Lower lobe of right lung (tissue), 2 donors: ENCODE data around the gene TXLNB. TPM values are rescaled to one million over a fixed set of nuclear protein-coding genes. Genes with fewer than 3 reads are reported as not detected.

ENCODE experiments used
- ATAC-seq, 2 donors: fragments of 200-7000 bp; cut with Tn5 transposase; one replicate each; pipeline ENCODE4 v1.9.1; 2020 to 2022; ENCODE audit warnings: mild to moderate bottlenecking in 2 of 2, moderate library complexity in 2 of 2
- DNase-seq: peaks from one replicate; pipeline ENCODE4 v3.0.0-alpha.2; 2020
- H3K27ac ChIP-seq: fragments of 200-600 bp; one replicate; pipeline ENCODE4 v1.8.0; 2022
- H3K27me3 ChIP-seq: fragments of 200-600 bp; one replicate; pipeline ENCODE4 v1.8.0; 2022; ENCODE audit warnings: low read depth
- H3K36me3 ChIP-seq: fragments of 200-600 bp; one replicate; pipeline ENCODE4 v1.8.0; 2022; ENCODE audit warnings: mild to moderate bottlenecking
- H3K4me1 ChIP-seq: fragments of 200-600 bp; one replicate; pipeline ENCODE4 v1.8.0; 2022
- H3K4me3 ChIP-seq: fragments of 200-600 bp; one replicate; pipeline ENCODE4 v1.8.0; 2022; ENCODE audit warnings: mild to moderate bottlenecking
- H3K9me3 ChIP-seq: fragments of 200-600 bp; one replicate; pipeline ENCODE4 v1.8.0; 2022
- intact Hi-C: fragments of 100-400 bp; cut with DNase I; formaldehyde crosslinking; loops from one replicate; pipeline ENCODE4 v1.11.0; 2022
- total RNA-seq: library from RNA; stranded (reverse); fragmentation: NEBNext Ultra II Directional; extraction: Animal tissue kit (Norgen Biotek cat#: 25700); gene quantifications from one replicate; pipeline ENCODE4 v1.2.1, GENCODE V29; 2021
- TF ChIP-seq, protein P1 (sequence below): fragments of 200-600 bp; IDR thresholded peaks from one replicate; pipeline ENCODE4 v1.8.0; 2022; ENCODE audit warnings: antibody characterized with exemption, mild to moderate bottlenecking
- donor health status: DM: no; HTN: yes; CAD: no; lungs with severe emphysema.

TXLNB gene
- total RNA-seq, 1 donor from 2014 or later: 1.1 TPM

DNA sequence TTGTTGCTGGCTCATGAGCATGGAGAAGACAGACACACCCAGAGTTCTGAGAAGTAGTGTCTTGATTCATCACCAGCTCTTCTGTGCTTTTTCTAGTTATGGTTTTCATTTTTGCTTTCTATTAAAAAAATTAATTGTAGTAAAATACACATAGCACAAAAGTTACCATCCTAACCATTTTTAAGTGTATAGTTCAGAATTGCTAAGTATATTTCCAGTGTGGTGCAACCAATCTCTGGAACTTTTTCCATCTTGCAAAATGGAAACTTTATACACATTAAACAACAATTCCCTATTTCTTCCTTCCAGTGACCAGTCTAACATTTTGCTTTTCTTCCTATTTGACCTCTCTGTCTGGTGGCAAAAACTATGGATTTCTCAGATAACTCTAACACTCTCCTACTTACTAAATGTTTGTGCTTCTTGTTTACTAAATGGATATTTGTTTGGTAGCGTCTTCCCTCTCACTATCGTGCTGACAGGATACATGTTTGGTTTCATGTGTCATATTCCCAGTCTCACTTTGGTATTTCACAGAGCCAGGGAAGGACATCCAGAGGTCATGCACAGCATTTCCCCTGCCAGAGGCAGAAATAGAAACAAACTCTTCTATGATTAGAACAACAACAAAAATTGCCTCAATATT, 40.6 kb downstream of the TXLNB start:
- ATAC-seq: no peak
- intact Hi-C loops: no loop called here
- DNase-seq: no peak

DNA sequence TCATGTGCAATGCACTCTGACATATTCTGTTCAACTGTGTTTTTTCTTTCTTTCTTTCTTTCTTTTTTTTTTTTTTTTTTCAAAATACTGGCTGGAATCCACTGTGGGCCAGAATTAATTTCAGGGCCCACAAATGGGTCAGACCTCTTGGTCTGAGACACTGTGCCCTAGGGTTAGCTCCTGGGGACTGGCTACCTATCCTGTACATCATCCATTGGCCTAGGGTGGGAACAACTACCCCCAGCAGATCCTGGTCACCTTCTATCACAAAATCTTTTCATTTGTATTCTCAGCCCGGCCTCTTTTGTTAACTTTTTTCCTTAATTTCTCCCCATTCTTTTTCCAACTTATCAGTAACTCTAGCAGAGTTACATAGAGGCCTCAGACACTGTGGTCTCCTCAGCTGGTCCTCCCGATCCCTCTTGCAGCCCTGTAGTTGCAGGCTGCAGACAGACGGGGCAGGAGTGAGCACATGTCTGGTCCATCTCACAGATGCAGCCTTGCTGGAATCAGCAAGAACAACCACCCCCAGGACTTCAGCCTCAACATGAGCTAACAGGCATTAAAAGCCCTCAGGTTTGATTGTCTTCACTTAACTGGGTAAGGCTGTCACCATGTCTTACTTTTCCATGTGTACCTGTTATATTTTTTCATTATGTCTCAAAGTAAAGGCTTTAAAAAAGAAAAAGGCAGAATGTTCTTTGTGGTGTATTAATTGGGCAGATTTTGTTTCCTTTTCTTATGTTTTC, 41.3 kb downstream of the TXLNB start:
- no peak overlapping the region for H3K4me3 ChIP-seq
- H3K9me3 ChIP-seq: no peaks in the 10 kb centered on the region
- intact Hi-C loops: no loop called here
- no peaks in the 10 kb centered on the region for H3K36me3 ChIP-seq
- ATAC-seq: peak; percentile 83 to 86
- DNase-seq: no peak
- H3K27ac ChIP-seq: no peak overlapping the region
- H3K27me3 ChIP-seq: no peaks in the 10 kb centered on the region
- H3K4me1 ChIP-seq: peaks cover 12% of the 10 kb centered on the region
- TF ChIP-seq, protein P1, sequence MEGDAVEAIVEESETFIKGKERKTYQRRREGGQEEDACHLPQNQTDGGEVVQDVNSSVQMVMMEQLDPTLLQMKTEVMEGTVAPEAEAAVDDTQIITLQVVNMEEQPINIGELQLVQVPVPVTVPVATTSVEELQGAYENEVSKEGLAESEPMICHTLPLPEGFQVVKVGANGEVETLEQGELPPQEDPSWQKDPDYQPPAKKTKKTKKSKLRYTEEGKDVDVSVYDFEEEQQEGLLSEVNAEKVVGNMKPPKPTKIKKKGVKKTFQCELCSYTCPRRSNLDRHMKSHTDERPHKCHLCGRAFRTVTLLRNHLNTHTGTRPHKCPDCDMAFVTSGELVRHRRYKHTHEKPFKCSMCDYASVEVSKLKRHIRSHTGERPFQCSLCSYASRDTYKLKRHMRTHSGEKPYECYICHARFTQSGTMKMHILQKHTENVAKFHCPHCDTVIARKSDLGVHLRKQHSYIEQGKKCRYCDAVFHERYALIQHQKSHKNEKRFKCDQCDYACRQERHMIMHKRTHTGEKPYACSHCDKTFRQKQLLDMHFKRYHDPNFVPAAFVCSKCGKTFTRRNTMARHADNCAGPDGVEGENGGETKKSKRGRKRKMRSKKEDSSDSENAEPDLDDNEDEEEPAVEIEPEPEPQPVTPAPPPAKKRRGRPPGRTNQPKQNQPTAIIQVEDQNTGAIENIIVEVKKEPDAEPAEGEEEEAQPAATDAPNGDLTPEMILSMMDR: peak; percentile 62

More for the DNA sequence above, 40.6 kb downstream of the TXLNB start:
- H3K9me3 ChIP-seq: no peaks in the 10 kb centered on the region
- H3K27me3 ChIP-seq: no peaks in the 10 kb centered on the region
- H3K36me3 ChIP-seq: no peaks in the 10 kb centered on the region
- H3K27ac ChIP-seq: no peak overlapping the region
- peaks cover 12% of the 10 kb centered on the region for H3K4me1 ChIP-seq
- H3K4me3 ChIP-seq: no peak overlapping the region
- TF ChIP-seq, protein P1: no peak

DNA sequence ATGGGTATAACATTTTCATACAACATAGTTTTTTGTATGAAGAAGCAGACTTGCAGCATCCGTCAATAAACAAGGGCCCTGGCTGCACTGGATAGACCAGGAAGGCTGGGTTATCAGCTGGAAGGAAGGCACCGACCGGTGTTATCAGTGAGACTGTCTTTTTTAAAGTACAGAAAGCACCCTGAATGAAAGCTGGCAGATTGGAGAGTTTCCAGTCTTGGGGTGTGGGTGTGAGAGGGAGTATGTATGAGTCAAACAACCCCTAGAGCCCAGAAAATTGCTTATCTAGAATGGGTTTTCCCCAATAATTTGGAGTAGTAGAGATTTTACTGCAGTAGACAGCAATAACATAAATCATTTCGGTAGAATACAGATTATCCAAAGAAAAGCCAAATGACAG, 42.4 kb downstream of the TXLNB start:
- H3K4me1 ChIP-seq: peaks cover 12% of the 10 kb centered on the region
- no peak overlapping the region for H3K4me3 ChIP-seq
- ATAC-seq: no peak
- H3K9me3 ChIP-seq: no peaks in the 10 kb centered on the region
- H3K27ac ChIP-seq: no peak overlapping the region
- H3K27me3 ChIP-seq: no peaks in the 10 kb centered on the region
- no peaks in the 10 kb centered on the region for H3K36me3 ChIP-seq
- TF ChIP-seq, protein P1: no peak
- intact Hi-C loops: no loop called here
- DNase-seq: no peak

DNA sequence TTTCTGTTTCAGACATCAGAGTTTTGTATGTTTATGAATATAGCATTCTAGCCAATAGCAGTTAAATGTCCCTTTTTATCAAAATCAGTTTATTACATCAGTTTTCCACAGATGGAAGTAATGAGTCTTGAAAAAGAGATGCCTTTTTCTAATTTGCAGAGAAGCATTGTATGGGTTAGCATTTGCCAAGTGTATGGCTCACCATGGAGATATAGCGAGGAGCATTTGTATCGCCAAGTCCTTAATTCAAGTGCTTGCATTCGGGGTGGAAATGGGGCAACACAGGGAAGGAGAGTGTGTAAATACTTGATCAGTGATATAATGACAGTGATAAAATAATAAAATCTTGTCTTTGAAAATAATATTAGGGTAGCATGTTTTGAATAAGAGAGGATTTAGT, 42.9 kb downstream of the TXLNB start:
- Histone ChIP-seq H3K27ac (no peak overlapping the region), H3K9me3 (no peaks in the 10 kb centered on the region), H3K4me1 (peaks cover 12% of the 10 kb centered on the region), H3K27me3 (no peaks in the 10 kb centered on the region), H3K36me3 (no peaks in the 10 kb centered on the region), H3K4me3 (no peak overlapping the region)
- intact Hi-C loops: no loop called here
- no peak for ATAC-seq
- DNase-seq: no peak
- TF ChIP-seq, protein P1: no peak

DNA sequence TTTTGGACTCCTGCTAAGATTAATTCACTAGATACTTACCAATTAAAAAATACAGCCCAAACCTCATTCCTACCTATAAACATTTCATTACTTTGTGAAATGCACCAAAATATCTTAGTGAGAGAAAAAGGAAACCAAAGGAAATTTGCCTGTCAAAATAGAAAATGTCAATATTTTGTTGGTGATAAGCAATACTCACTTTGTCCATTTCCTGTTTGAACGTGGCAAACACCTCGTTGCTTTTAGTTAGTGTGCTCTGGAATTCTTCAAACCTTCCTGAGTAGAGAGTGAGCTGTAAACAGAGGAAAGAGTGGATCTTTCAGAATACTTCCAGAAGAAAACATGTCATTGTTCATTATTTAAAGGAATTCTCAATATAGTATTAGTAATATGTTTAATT, 44.2 kb downstream of the TXLNB start:
- H3K9me3 ChIP-seq: no peaks in the 10 kb centered on the region
- no peaks in the 10 kb centered on the region for H3K36me3 ChIP-seq
- H3K27ac ChIP-seq: no peak overlapping the region
- intact Hi-C loops: no loop called here
- no peaks in the 10 kb centered on the region for H3K27me3 ChIP-seq
- TF ChIP-seq, protein P1: no peak
- ATAC-seq: no peak
- no peak for DNase-seq
- peaks cover 12% of the 10 kb centered on the region for H3K4me1 ChIP-seq
- no peak overlapping the region for H3K4me3 ChIP-seq
